ENCODE data around the gene RHOBTB1. TPM values are rescaled to one million over a fixed set of nuclear protein-coding genes. Genes with fewer than 3 reads are reported as not detected.

RHOBTB1 gene
- total RNA-seq, 1 experiment from 2014 or later: 2.5 TPM

DNA sequence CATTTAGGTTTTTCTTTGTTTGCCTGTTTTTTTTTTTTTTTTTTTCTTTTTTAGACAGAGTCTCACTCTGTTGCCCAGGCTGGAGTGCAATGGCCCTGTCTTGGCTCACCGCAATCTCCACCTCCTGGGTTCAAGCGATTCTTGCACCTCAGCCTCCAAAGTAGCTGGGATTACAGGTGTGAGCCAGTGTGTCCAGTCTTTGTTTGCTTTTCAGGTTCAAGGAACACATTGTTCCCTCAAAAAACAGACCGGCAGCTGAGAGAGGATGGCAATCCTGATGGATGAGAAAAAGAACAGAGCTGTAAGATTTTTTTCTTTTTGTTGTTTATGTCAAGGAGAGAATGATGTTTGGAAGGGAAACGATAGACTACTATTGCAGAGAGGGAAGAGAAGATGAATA is 23.3 kb upstream of the RHOBTB1 start:
- TF ChIP-seq, protein P1, sequence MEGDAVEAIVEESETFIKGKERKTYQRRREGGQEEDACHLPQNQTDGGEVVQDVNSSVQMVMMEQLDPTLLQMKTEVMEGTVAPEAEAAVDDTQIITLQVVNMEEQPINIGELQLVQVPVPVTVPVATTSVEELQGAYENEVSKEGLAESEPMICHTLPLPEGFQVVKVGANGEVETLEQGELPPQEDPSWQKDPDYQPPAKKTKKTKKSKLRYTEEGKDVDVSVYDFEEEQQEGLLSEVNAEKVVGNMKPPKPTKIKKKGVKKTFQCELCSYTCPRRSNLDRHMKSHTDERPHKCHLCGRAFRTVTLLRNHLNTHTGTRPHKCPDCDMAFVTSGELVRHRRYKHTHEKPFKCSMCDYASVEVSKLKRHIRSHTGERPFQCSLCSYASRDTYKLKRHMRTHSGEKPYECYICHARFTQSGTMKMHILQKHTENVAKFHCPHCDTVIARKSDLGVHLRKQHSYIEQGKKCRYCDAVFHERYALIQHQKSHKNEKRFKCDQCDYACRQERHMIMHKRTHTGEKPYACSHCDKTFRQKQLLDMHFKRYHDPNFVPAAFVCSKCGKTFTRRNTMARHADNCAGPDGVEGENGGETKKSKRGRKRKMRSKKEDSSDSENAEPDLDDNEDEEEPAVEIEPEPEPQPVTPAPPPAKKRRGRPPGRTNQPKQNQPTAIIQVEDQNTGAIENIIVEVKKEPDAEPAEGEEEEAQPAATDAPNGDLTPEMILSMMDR (conservative IDR thresholded peaks at IDR 0.05): no peak
- WGBS (ENCODE audit: extremely low coverage, insufficient read length, low lambda C conversion rate): no CpG with 5 or more reads among the region's 4 CpGs
- Mint-ChIP-seq H3K4me1 (peaks cover 10 to 11% of the 10 kb centered on the region in 2 experiments), H3K27me3 (ENCODE audit: low read depth) (no peaks in the 10 kb centered on the region; the same call in 1 of the 2 replicates), H3K9me3 (no peaks in the 10 kb centered on the region), H3K27ac (no peak overlapping the region), H3K4me3 (no peak overlapping the region), H3K36me3 (ENCODE audit: insufficient read depth in 1 of 3, low read depth in 3 of 3) (no peaks in the 10 kb centered on the region)
- no peak overlapping the region for H3K27ac ChIP-seq (ENCODE audit: insufficient read length, low read depth, low read length)
- H3K4ac ChIP-seq (ENCODE audit: low read depth, low read length): no peak overlapping the region
- H3K4me2 ChIP-seq (ENCODE audit: insufficient read depth, insufficient read length, low read length): no peak overlapping the region
- no peak overlapping the region for H3T11ph ChIP-seq (ENCODE audit: low read length)
- no peaks in the 10 kb centered on the region for H3K27me3 ChIP-seq (ENCODE audit: insufficient read depth, low read length)
- H3K9ac ChIP-seq (ENCODE audit: extremely low read depth, insufficient read length, low read length): no peak overlapping the region
- no peak for DNase-seq
- no peak overlapping the region for H2AK5ac ChIP-seq (ENCODE audit: insufficient read length, low read length)
- no peak overlapping the region for H2AFZ ChIP-seq (ENCODE audit: low read length)
- H3K23me2 ChIP-seq (ENCODE audit: insufficient read length, low read depth, low read length, poor library complexity, severe bottlenecking): no peaks in the 10 kb centered on the region
- H2BK15ac ChIP-seq (ENCODE audit: low read depth, low read length): no peak overlapping the region
- H2BK5ac ChIP-seq (ENCODE audit: insufficient read length, low read length): no peak overlapping the region
- no peaks in the 10 kb centered on the region for H4K20me1 ChIP-seq (ENCODE audit: control insufficient read depth, insufficient read depth, insufficient read length)
- no peak overlapping the region for H4K5ac ChIP-seq (ENCODE audit: insufficient read length, low read depth, low read length)
- no peak overlapping the region for H2BK20ac ChIP-seq (ENCODE audit: low read depth, low read length, poor library complexity, severe bottlenecking)
- H4K8ac ChIP-seq (replicated peaks; ENCODE audit: insufficient read length, low read depth, low read length): no peak overlapping the region
- H2BK120ac ChIP-seq (ENCODE audit: low read depth, low read length, poor library complexity, severe bottlenecking): no peak overlapping the region
- H3K14ac ChIP-seq (ENCODE audit: insufficient read depth, low read length): no peak overlapping the region
- H3K56ac ChIP-seq (ENCODE audit: insufficient read length, low read depth, low read length): no peak overlapping the region
- H3K79me1 ChIP-seq (ENCODE audit: insufficient read depth, low read depth, low read length, poor library complexity, severe bottlenecking): no peaks in the 10 kb centered on the region
- no peak overlapping the region for H3K23ac ChIP-seq (ENCODE audit: insufficient read length, low read depth, low read length)
- H4K91ac ChIP-seq (ENCODE audit: insufficient read length, low read depth, low read length): no peak overlapping the region
- H3K18ac ChIP-seq (ENCODE audit: insufficient read length, low read depth, low read length): no peak overlapping the region
- H3K4me1 ChIP-seq (ENCODE audit: insufficient read depth, low read length): peaks cover 2% of the 10 kb centered on the region; the same call in 1 of the 2 replicates
- H3K9me3 ChIP-seq (ENCODE audit: control insufficient read depth, low read depth, low read length): no peaks in the 10 kb centered on the region
- H2BK12ac ChIP-seq (ENCODE audit: insufficient read length, low read depth, low read length): no peak overlapping the region
- no peaks in the 10 kb centered on the region for H3K79me2 ChIP-seq (ENCODE audit: insufficient read depth, low read length)

All from H9 (cell line).